ENCODE data around the gene MED7. TPM values are rescaled to one million over a fixed set of nuclear protein-coding genes. Genes with fewer than 3 reads are reported as not detected.

The MED7 gene
- total RNA-seq, 2 experiments from 2014 or later = 7.0 to 8.7 TPM

- peaks cover 87% of the 10 kb centered on the region for H3K36me3 Mint-ChIP-seq (ENCODE audit: low read depth)
- ChIA-PET POLR2A (interaction anchor here (0.5 to 7.3 kb wide), 17 partner anchors 11 to 403 kb away, joined by 3 to 148 read pairs (median 5); partner anchors contain the start of gene MED7), CTCF (interaction anchor here (1.0 to 3.5 kb wide), 4 partner anchors 10 to 35 kb away, joined by 3 to 13 read pairs (median 6); no protein-coding TSS in a partner anchor)
- H3K27ac ChIP-seq (ENCODE audit: low read depth in 1 of 2, low read length in 2 of 2) = peak overlapping the region; percentile 1 to 47
- peaks cover 42% of the 10 kb centered on the region for H3K4me1 ChIP-seq (ENCODE audit: insufficient read depth, low read length)
- intact Hi-C loops (cut with DNase I, micrococcal nuclease) = loop anchor here in 1 of 2 experiments (5.0 kb wide), 1 partner anchor 68 kb away; no protein-coding TSS in a partner anchor
- H3K36me3 ChIP-seq (ENCODE audit: insufficient read depth, low read length) = peaks cover 61% of the 10 kb centered on the region
- H3K9me3 ChIP-seq (ENCODE audit: control insufficient read depth in 1 of 2, insufficient read depth in 1 of 2, low read length in 2 of 2) = no peaks in the 10 kb centered on the region
- TF ChIP-seq CTCF (IDR thresholded peaks at IDR 0.05) = no peak
- H3K4me3 Mint-ChIP-seq = peak overlapping the region; percentile 92
- ATAC-seq (ENCODE audit: poor library complexity) (no peak), DNase-seq (no peak)
- peak overlapping the region; percentile 96 for H3K27ac Mint-ChIP-seq
- peaks cover 67% of the 10 kb centered on the region for H3K4me1 Mint-ChIP-seq (ENCODE audit: low read depth)
- no peaks in the 10 kb centered on the region for H3K27me3 ChIP-seq (ENCODE audit: control insufficient read depth in 1 of 2, insufficient read depth in 2 of 2, low read length in 2 of 2)
- peak overlapping the region; percentile 85 for H3K4me3 ChIP-seq (ENCODE audit: low read length)
- H3K9me3 Mint-ChIP-seq = no peaks in the 10 kb centered on the region
- no peaks in the 10 kb centered on the region for H3K27me3 Mint-ChIP-seq
Observed at GRCh38 chr5:157184117-157184670, 41.5 kb upstream of the MED7 start.

- ChIA-PET CTCF (interaction anchor here (1.9 to 3.5 kb wide), 3 partner anchors 9 to 33 kb away, joined by 7 to 13 read pairs (median 7); no protein-coding TSS in a partner anchor), POLR2A (interaction anchor here (0.7 to 7.3 kb wide), 14 partner anchors 10 to 90 kb away, joined by 3 to 148 read pairs (median 6); partner anchors contain the start of gene MED7)
- DNase-seq = no peak
- Histone ChIP-seq H3K9me3 (ENCODE audit: control insufficient read depth in 1 of 2, insufficient read depth in 1 of 2, low read length in 2 of 2) (no peaks in the 10 kb centered on the region), H3K27me3 (ENCODE audit: control insufficient read depth in 1 of 2, insufficient read depth in 2 of 2, low read length in 2 of 2) (no peaks in the 10 kb centered on the region), H3K4me1 (ENCODE audit: insufficient read depth, low read length) (peaks cover 39% of the 10 kb centered on the region), H3K4me3 (ENCODE audit: low read length) (peak overlapping the region; percentile 85), H3K27ac (ENCODE audit: low read depth in 1 of 2, low read length in 2 of 2) (peak overlapping the region; percentile 61 to 74), H3K36me3 (ENCODE audit: insufficient read depth, low read length) (peaks cover 41% of the 10 kb centered on the region)
- Mint-ChIP-seq H3K27me3 (no peaks in the 10 kb centered on the region), H3K27ac (peak overlapping the region; percentile 96), H3K4me3 (peak overlapping the region; percentile 98), H3K9me3 (peaks cover 4% of the 10 kb centered on the region), H3K4me1 (ENCODE audit: low read depth) (peaks cover 66% of the 10 kb centered on the region), H3K36me3 (ENCODE audit: low read depth) (peaks cover 67% of the 10 kb centered on the region)
- intact Hi-C loops (cut with DNase I, micrococcal nuclease) = loop anchor here in 1 of 2 experiments (5.0 kb wide), 1 partner anchor 70 kb away; no protein-coding TSS in a partner anchor
- ATAC-seq (ENCODE audit: poor library complexity) = no peak
- TF ChIP-seq CTCF (IDR thresholded peaks at IDR 0.05) = no peak
Observed at GRCh38 chr5:157182143-157182757, 39.6 kb upstream of the MED7 start.

GRCh38 chr5:157180374-157181264 is 38.0 kb upstream of the MED7 start, which contains the start of gene ITK:
Gene ITK (plus strand): TSS chr5:157180840. CDS start chr5:157180978, 138 bp downstream.
- Histone ChIP-seq H3K4me3 (ENCODE audit: low read length) (peak within 1 kb of the TSS; percentile 85), H3K27me3 (ENCODE audit: control insufficient read depth in 1 of 2, insufficient read depth in 2 of 2, low read length in 2 of 2) (no peaks in the 10 kb centered on the region), H3K27ac (ENCODE audit: low read depth in 1 of 2, low read length in 2 of 2) (peak within 1 kb of the TSS; percentile 69 to 74), H3K36me3 (ENCODE audit: insufficient read depth, low read length) (peaks cover 26% of the 10 kb centered on the region), H3K4me1 (ENCODE audit: insufficient read depth, low read length) (peaks cover 38% of the 10 kb centered on the region), H3K9me3 (ENCODE audit: control insufficient read depth in 1 of 2, insufficient read depth in 1 of 2, low read length in 2 of 2) (no peaks in the 10 kb centered on the region)
- H3K27ac Mint-ChIP-seq = peak within 1 kb of the TSS; percentile 96
- peak within 1 kb of the TSS; percentile 98 for H3K4me3 Mint-ChIP-seq
- no peak for TF ChIP-seq CTCF (IDR thresholded peaks at IDR 0.05)
- H3K36me3 Mint-ChIP-seq (ENCODE audit: low read depth) = peaks cover 51% of the 10 kb centered on the region
- ATAC-seq (ENCODE audit: poor library complexity) (peak; percentile 76), DNase-seq (peak in 8 of 14 experiments; percentile 29 to 92 (median 53))
- ChIA-PET CTCF (interaction anchor here (0.9 to 2.6 kb wide), 4 partner anchors 9 to 32 kb away, joined by 3 to 7 read pairs (median 5); no protein-coding TSS in a partner anchor), POLR2A (interaction anchor here (0.6 to 7.3 kb wide), 23 partner anchors 7 to 127 kb away, joined by 3 to 148 read pairs (median 7); partner anchors contain the start of gene MED7)
- peaks cover 4% of the 10 kb centered on the region for H3K9me3 Mint-ChIP-seq
- peaks cover 57% of the 10 kb centered on the region for H3K4me1 Mint-ChIP-seq (ENCODE audit: low read depth)
- H3K27me3 Mint-ChIP-seq = no peaks in the 10 kb centered on the region
- intact Hi-C loops (cut with DNase I, micrococcal nuclease) = loop anchor here in 1 of 2 experiments (1.0 to 5.0 kb wide), 4 partner anchors 13 to 72 kb away; no protein-coding TSS in a partner anchor

Data from CD4-positive, alpha-beta T cell (primary cell).